Inferior parietal cortex (tissue), 1 donor: ENCODE results near the gene PPIP5K2.
A peak's percentile ranks its signal among the peaks of the same experiment; 100 is the strongest.

Source experiments
- DNase-seq: peaks from one replicate; pipeline ENCODE4 v3.0.0-alpha.2; 2016; ENCODE audit errors: extremely low spot score

Gene PPIP5K2

GRCh38 chr5:103245761-103246160, 125.7 kb downstream of the PPIP5K2 start:
- DNase-seq, result no peak

DNA sequence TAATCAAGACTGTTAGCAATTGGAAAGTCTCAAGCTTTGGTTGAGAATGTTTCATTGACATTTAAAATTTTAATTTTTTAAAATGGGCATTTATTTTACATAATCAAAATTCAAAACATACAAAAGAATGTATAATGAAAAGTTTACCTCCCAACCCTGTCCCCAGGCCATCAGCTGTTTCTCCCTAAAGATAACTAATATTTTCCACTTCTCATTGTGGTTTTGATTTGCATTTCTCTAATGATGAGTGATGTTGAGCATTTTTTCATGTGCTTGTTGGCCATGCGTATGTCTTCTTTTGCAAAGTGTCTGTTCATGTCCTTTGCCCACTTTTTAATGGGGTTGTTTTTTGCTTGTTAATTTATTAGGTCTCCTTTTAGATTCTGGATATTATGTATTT, 127.0 kb downstream of the PPIP5K2 start:
- no peak for DNase-seq

GRCh38 chr5:103249068-103249467, 129.0 kb downstream of the PPIP5K2 start:
- no peak for DNase-seq

DNA sequence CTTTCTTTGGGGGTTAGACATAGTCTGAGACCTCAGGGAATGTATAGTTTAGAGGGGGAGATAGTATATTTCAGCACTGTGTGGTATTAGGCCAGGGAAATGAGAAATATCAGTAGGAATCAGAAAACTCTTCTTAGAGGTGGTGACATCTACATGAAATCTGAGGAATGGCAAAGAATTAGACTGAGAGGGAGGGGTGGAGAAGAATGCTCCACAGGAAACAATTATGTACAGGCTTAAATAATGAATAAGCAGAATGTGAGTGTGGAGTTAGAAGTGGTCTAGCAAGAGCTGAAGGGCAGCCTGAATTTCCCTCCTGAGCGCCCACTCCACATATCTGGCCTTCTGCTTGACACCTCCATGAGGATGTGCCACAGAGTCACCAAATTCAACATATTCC, 134.8 kb downstream of the PPIP5K2 start:
- DNase-seq, result no peak

DNA sequence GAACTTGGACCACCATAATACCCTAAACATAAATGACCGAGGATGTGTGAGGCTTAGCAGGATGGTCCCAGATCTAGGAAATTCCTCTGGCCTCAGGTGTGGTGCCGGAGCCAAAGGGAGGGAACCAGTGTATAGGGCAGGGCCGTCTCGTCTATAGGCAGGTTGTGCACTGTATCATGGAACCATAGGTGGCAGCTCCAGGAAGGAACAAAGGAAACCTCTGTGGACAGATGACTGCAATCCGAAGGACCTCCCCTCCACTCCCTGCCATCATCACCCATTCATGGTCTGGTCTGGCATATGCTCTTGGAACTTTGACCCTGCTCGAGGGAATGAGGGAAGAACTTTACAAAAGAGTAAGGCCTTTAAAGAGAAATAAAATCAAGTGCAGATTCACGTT, 135.6 kb downstream of the PPIP5K2 start:
- no peak for DNase-seq

DNA sequence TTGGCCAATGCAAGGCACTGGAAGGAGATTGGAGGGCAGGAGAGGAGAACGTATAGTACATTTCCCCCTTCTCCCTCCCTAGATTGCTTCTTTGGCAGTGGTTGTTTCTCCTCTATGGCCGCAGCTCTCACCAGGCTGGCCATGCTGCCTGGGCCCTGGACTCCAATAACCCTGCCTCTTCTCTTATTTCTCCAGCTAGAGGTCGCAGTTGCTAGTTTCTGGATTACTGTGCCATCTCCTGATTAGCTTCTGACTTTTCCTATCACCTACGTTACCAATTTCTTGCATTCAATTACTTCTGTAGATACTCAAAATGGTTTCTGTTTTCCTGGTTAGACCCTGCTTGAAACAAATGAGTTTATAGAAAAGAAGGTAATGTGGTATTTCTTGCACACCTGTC, 136.1 kb downstream of the PPIP5K2 start:
- DNase-seq, result peak; percentile 20

GRCh38 chr5:103258368-103258956, 138.4 kb downstream of the PPIP5K2 start, which contains the start of gene MACIR:
MACIR (plus strand) TSS chr5:103258763; CDS start chr5:103275920, 17,157 bp downstream.
- peak; percentile 79 for DNase-seq

GRCh38 chr5:103258957-103259704, 139.0 kb downstream of the PPIP5K2 start:
- peak; percentile 60 for DNase-seq

- peak; percentile 53 for DNase-seq
Measured at GRCh38 chr5:103259705-103260355, 139.7 kb downstream of the PPIP5K2 start.

GRCh38 chr5:103260951-103261350, 140.8 kb downstream of the PPIP5K2 start:
- DNase-seq, result peak; percentile 21
